SK-N-SH (cell line): ENCODE results near the gene SLC12A7. TPM values are rescaled to one million over a fixed set of nuclear protein-coding genes. Genes with fewer than 3 reads are reported as not detected.

ENCODE experiments used
- CTCF ChIA-PET: fragments of 300-600, 350-600 bp; formaldehyde crosslinking; extraction: SDS; loops from one replicate; lab custom pipeline; 2021; lab: Yijun Ruan, JAX
- POLR2A ChIA-PET: fragments of 350-600 bp; sonication (Branson Sonifier 250); formaldehyde crosslinking; extraction: SDS; loops from one replicate; lab custom pipeline; 2020; ENCODE audit warnings: antibody characterized with exemption, inconsistent platforms; lab: Yijun Ruan, JAX
- DNase-seq: peaks from one replicate; pipeline ENCODE4 v3.0.0; 2012
- H2AFZ ChIP-seq: fragments of 200-600 bp; sonication (generic); 2 replicates; pipeline ENCODE4 v1.8.1; 2016; ENCODE audit warnings: antibody characterized with exemption, mild to moderate bottlenecking, low read depth
- H3F3A ChIP-seq: fragments of 200-600 bp; sonication (generic); replicated peaks from 2 replicates; pipeline ENCODE3; 2016; ENCODE audit warnings: antibody characterized with exemption, mild to moderate bottlenecking; ENCODE audit not compliant: insufficient read depth
- H3K27ac ChIP-seq, 2 experiments: fragments of 200-500 bp in 1 of 2; fragments of 200-600 bp in 1 of 2; sonication (Bioruptor generic) in 1 of 2; sonication (generic), shearing (Covaris generic) in 1 of 2; 2 replicates each; pipeline versions ENCODE4 v1.5.1 to v1.6.1; 2014 to 2016; ENCODE audit warnings: low read depth in 2 of 2, inconsistent platforms in 1 of 2, low read length in 1 of 2, mild to moderate bottlenecking in 1 of 2, mixed read lengths in 1 of 2
- H3K27me3 ChIP-seq: fragments of 200-600 bp; sonication (generic), shearing (Covaris generic); 2 replicates; pipeline ENCODE4 v1.6.1; 2016; ENCODE audit warnings: mixed run types; ENCODE audit not compliant: insufficient read depth
- H3K36me3 ChIP-seq, 2 experiments: fragments of 200-500 bp in 1 of 2; fragments of 200-600 bp in 1 of 2; sonication (Bioruptor generic) in 1 of 2; sonication (generic) in 1 of 2; replicated peaks in 1 of 2; 2 replicates each; pipeline versions ENCODE3 to v1.5.1; 2014 to 2016; ENCODE audit warnings: low read length in 1 of 2, mild to moderate bottlenecking in 1 of 2; ENCODE audit not compliant: insufficient read depth in 2 of 2, control insufficient read depth in 1 of 2
- H3K4me1 ChIP-seq, 2 experiments: fragments of 200-500 bp in 1 of 2; fragments of 200-600 bp in 1 of 2; sonication (Bioruptor generic) in 1 of 2; sonication (generic), shearing (Covaris generic) in 1 of 2; 2 replicates each; pipeline versions ENCODE4 v1.5.1 to v1.6.1; 2014 to 2016; ENCODE audit warnings: low read depth in 1 of 2, low read length in 1 of 2, mixed run types in 1 of 2; ENCODE audit not compliant: insufficient read depth in 2 of 2, control insufficient read depth in 1 of 2
- H3K4me2 ChIP-seq: fragments of 200-600 bp; sonication (generic), shearing (Covaris generic); 2 replicates; pipeline ENCODE4 v1.6.1; 2017; ENCODE audit warnings: mixed run types
- H3K4me3 ChIP-seq, 2 experiments: fragments of 200-500 bp in 1 of 2; fragments of 200-600 bp in 1 of 2; sonication (Bioruptor generic) in 1 of 2; sonication (generic), shearing (Covaris generic) in 1 of 2; 2 replicates each; pipeline versions ENCODE4 v1.5.1 to v1.8.1; 2014 to 2016; ENCODE audit warnings: low read depth in 2 of 2, inconsistent platforms in 1 of 2, low read length in 1 of 2, mild to moderate bottlenecking in 1 of 2, mixed read lengths in 1 of 2, moderate library complexity in 1 of 2
- H3K79me2 ChIP-seq: fragments of 200-600 bp; sonication (generic); 2 replicates; pipeline ENCODE4 v1.8.1; 2017; ENCODE audit warnings: mild to moderate bottlenecking; ENCODE audit not compliant: insufficient read depth
- H3K9ac ChIP-seq: fragments of 200-600 bp; sonication (generic); 2 replicates; pipeline ENCODE4 v1.6.1; 2017; ENCODE audit warnings: mixed run types
- H3K9me2 ChIP-seq: fragments of 200-600 bp; sonication (generic); 2 replicates; pipeline ENCODE4 v1.6.1; 2017; ENCODE audit warnings: mixed run types
- H3K9me3 ChIP-seq: fragments of 200-600 bp; sonication (generic); 2 replicates; pipeline ENCODE4 v1.6.1; 2017; ENCODE audit warnings: mixed run types, mild to moderate bottlenecking, moderate library complexity
- H4K20me1 ChIP-seq: fragments of 200-600 bp; sonication (generic); 2 replicates; pipeline ENCODE4 v1.6.1; 2017; ENCODE audit warnings: mild to moderate bottlenecking, mixed run types; ENCODE audit not compliant: insufficient read depth
- JUND ChIP-seq: IDR thresholded peaks from 2 replicates; pipeline ENCODE4 v1.4.0; 2012
- NFIC ChIP-seq: IDR thresholded peaks from 2 replicates; pipeline ENCODE4 v1.4.0; 2012; ENCODE audit warnings: borderline replicate concordance
- POLR2AphosphoS5 ChIP-seq: IDR thresholded peaks from 2 replicates; pipeline ENCODE4 v1.6.1; 2012; ENCODE audit warnings: low read depth, low read length
- RXRA ChIP-seq: IDR thresholded peaks from 2 replicates; pipeline ENCODE4 v1.4.0; 2012; ENCODE audit warnings: low read depth, mild to moderate bottlenecking, borderline replicate concordance
- WGBS: methylation state at CpG from one replicate; pipeline ENCODE4 v1.1.6; 2017; ENCODE audit warnings: low lambda C conversion rate; 5-methylcytosine and 5-hydroxymethylcytosine counted together
- polyA plus RNA-seq, 3 experiments: library from polyadenylated mRNA; depleted of rRNA; stranded (reverse); fragments of >200 nt; gene quantifications; 2 replicates each; pipeline ENCODE4 v1.2.3, GENCODE V29; 2012
- TF ChIP-seq, protein P1 (sequence below): fragments of 150-350 bp; IDR thresholded peaks from 2 replicates; pipeline ENCODE4 v1.6.1; 2016; ENCODE audit warnings: mild to moderate bottlenecking, low read depth, low read length
- TF ChIP-seq, protein P2 (sequence below): fragments of 150-350 bp; IDR thresholded peaks from 2 replicates; pipeline ENCODE4 v1.6.1; 2017; ENCODE audit warnings: antibody characterized with exemption, low read length, low read depth, borderline replicate concordance

Gene SLC12A7
- polyA plus RNA-seq, 1 of the 3 experiments (the other 2 are of a cell fraction) = 2.6 TPM

DNA sequence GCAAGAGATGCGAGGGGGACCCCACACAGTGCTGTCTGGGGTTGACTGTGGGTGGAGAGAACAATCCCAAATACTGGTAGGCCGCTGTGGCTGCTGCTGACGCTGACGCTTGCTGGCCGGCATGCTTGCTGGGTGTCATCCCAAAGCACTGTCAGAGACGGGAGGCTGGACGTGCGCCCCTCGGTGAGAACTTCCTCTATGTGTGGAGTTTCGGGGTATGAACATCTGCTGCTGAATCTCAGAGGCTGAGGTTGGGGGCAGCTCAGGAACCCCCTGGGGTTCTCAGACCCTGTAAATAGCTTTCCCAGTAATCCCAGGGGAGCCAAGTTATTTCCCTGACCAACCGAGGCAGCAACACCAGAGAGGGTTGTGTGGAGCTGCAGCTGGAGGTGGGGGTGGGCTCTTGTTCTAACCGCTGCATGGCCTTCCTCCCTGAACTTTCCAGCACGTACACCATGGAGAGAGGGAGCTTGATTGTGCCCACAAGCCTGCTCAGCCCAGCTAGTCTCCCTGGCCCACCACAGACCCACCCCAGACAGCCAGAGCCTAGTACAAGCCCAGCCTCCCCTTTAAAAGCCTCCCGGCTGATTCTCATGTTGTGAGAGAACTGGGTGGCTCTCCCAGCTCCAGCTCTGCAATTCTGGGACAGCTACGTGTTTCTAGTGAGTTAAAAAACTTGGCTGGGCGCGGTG is 21.8 kb upstream of the SLC12A7 start:
- Histone ChIP-seq H3F3A (no peaks in the 10 kb centered on the region), H3K4me3 (no peak overlapping the region), H3K9me3 (no peaks in the 10 kb centered on the region), H3K4me1 (no peaks in the 10 kb centered on the region; a peak in 1 of 4 replicates), H4K20me1 (no peaks in the 10 kb centered on the region), H3K27ac (no peak overlapping the region), H3K9ac (no peak overlapping the region), H2AFZ (no peak overlapping the region), H3K27me3 (no peaks in the 10 kb centered on the region), H3K9me2 (no peaks in the 10 kb centered on the region), H3K36me3 (no peaks in the 10 kb centered on the region), H3K79me2 (no peaks in the 10 kb centered on the region)
- 65% methylated on average over 17 of the region's 17 CpGs for WGBS
- no peak for DNase-seq
- CTCF ChIA-PET = interaction anchor here (1.1 to 1.3 kb wide), 4 partner anchors 41 to 210 kb away, joined by 3 to 8 read pairs (median 3); no protein-coding TSS in a partner anchor
- POLR2A ChIA-PET = no interaction called here
- TF ChIP-seq, protein P1, sequence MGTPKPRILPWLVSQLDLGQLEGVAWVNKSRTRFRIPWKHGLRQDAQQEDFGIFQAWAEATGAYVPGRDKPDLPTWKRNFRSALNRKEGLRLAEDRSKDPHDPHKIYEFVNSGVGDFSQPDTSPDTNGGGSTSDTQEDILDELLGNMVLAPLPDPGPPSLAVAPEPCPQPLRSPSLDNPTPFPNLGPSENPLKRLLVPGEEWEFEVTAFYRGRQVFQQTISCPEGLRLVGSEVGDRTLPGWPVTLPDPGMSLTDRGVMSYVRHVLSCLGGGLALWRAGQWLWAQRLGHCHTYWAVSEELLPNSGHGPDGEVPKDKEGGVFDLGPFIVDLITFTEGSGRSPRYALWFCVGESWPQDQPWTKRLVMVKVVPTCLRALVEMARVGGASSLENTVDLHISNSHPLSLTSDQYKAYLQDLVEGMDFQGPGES = no peak
- TF ChIP-seq, all 33 proteins: peak for 0
- no peak overlapping the region for H3K4me2 ChIP-seq

DNA sequence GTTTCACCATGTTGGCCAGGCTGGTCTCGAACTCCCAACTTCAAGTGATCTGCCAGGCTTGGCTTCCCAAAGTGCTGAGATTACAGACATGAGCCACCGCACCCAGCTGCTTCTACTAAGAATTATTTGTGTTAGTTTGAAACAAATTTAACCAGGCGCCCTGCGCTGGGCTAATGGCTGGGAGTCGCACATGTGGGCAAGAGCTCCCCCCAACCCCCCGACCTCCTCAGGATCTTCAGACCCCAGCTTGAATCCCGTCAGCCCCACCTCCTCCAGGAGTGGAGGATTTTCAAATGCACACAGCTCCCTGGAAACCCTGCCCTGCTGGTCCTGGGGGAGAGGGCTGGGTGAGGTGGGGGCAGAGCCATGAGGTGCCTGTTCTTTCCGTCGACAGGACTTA is 21.2 kb upstream of the SLC12A7 start:
- Histone ChIP-seq H3K79me2 (no peaks in the 10 kb centered on the region), H3F3A (no peaks in the 10 kb centered on the region), H3K4me2 (no peak overlapping the region), H3K27ac (no peak overlapping the region), H3K4me1 (peaks cover 0 to 1% of the 10 kb centered on the region in 2 experiments; a peak in 1 of 4 replicates), H3K9me3 (no peaks in the 10 kb centered on the region), H3K27me3 (no peaks in the 10 kb centered on the region), H3K9me2 (no peaks in the 10 kb centered on the region), H3K36me3 (no peaks in the 10 kb centered on the region), H3K9ac (no peak overlapping the region), H3K4me3 (no peak overlapping the region)
- CTCF ChIA-PET = interaction anchor here (1.1 to 1.3 kb wide), 5 partner anchors 34 to 209 kb away, joined by 3 to 8 read pairs (median 3); no protein-coding TSS in a partner anchor
- no peak for DNase-seq
- 90% methylated on average over 5 of the region's 9 CpGs for WGBS
- TF ChIP-seq, protein P1 = no peak
- TF ChIP-seq NFIC = no peak
- TF ChIP-seq, all 33 proteins: peak for 0
- H2AFZ ChIP-seq = no peak overlapping the region
- POLR2A ChIA-PET = no interaction called here
- no peaks in the 10 kb centered on the region for H4K20me1 ChIP-seq

DNA sequence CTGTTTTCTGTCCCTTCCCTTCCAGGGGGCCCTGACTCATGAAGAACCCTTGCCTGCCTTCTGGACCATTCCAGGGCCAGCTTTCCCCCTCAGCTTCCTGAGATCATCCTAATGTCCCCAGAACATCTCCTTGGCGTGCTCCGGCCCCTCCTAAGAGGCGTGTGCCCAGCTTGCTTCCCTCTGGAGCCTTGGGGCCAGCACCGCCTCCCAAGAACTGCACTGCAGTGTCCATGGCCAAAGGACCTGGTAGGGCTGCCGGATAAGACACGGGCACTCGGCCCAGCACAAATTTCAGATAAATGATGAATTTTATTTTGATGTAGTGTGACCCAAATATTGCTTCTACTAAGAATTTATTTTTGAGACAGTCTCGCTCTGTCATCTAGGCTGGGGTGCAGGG is 20.7 kb upstream of the SLC12A7 start:
- CTCF ChIA-PET = interaction anchor here (1.1 to 1.3 kb wide), 4 partner anchors 35 to 200 kb away, joined by 3 read pairs; no protein-coding TSS in a partner anchor
- no peaks in the 10 kb centered on the region for H3F3A ChIP-seq
- H3K27ac ChIP-seq = no peak overlapping the region
- H3K4me1 ChIP-seq = peaks cover 0 to 5% of the 10 kb centered on the region in 2 experiments; a peak in 1 of 4 replicates
- 68% methylated on average over 8 of the region's 8 CpGs for WGBS
- POLR2A ChIA-PET = no interaction called here
- no peaks in the 10 kb centered on the region for H3K9me2 ChIP-seq
- no peak overlapping the region for H3K9ac ChIP-seq
- H2AFZ ChIP-seq = no peak overlapping the region
- no peaks in the 10 kb centered on the region for H3K36me3 ChIP-seq
- no peak overlapping the region for H3K4me2 ChIP-seq
- no peaks in the 10 kb centered on the region for H3K79me2 ChIP-seq
- no peaks in the 10 kb centered on the region for H3K9me3 ChIP-seq
- no peaks in the 10 kb centered on the region for H4K20me1 ChIP-seq
- no peak for DNase-seq
- TF ChIP-seq, protein P2, sequence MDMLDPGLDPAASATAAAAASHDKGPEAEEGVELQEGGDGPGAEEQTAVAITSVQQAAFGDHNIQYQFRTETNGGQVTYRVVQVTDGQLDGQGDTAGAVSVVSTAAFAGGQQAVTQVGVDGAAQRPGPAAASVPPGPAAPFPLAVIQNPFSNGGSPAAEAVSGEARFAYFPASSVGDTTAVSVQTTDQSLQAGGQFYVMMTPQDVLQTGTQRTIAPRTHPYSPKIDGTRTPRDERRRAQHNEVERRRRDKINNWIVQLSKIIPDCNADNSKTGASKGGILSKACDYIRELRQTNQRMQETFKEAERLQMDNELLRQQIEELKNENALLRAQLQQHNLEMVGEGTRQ = no peak
- TF ChIP-seq POLR2AphosphoS5 (no peak), JUND (no peak), RXRA (no peak)
- H3K27me3 ChIP-seq = no peaks in the 10 kb centered on the region
- no peak overlapping the region for H3K4me3 ChIP-seq
